CD14-positive monocyte (primary cell): ENCODE data around the gene TTLL10. TPM values are rescaled to one million over a fixed set of nuclear protein-coding genes. Genes with fewer than 3 reads are reported as not detected.

Source experiments
- DNase-seq, 3 donors: peaks; one replicate each; pipeline ENCODE4 v3.0.0-alpha.2; 2011 to 2022
- H2AFZ ChIP-seq: 2 replicates; pipeline ENCODE4 v1.6.0; 2012; ENCODE audit warnings: mild to moderate bottlenecking, low read depth, low read length, inconsistent platforms; ENCODE audit not compliant: insufficient read depth, poor library complexity, severe bottlenecking
- H3K27ac ChIP-seq, 2 donors: 1 replicate in 1 of 2; 2 replicates in 1 of 2; pipeline ENCODE4 v1.5.1; 2012 to 2013; ENCODE audit warnings: low read length in 2 of 2, control low read depth in 1 of 2, inconsistent platforms in 1 of 2, low read depth in 1 of 2, mild to moderate bottlenecking in 1 of 2
- H3K27me3 ChIP-seq, 2 donors: one replicate each; pipeline versions ENCODE4 v1.6.0 to v1.6.1; 2011 to 2013; ENCODE audit warnings: low read length in 2 of 2; ENCODE audit not compliant: control insufficient read depth in 2 of 2, insufficient read depth in 2 of 2
- H3K36me3 ChIP-seq, 2 donors: replicated peaks in 1 of 2; 1 replicate in 1 of 2; 2 replicates in 1 of 2; pipeline versions ENCODE4 v1.5.1 to v1.6.1; 2012 to 2013; ENCODE audit warnings: low read length in 2 of 2, control low read depth in 1 of 2, inconsistent platforms in 1 of 2, mild to moderate bottlenecking in 1 of 2; ENCODE audit not compliant: insufficient read depth in 2 of 2, control insufficient read depth in 1 of 2
- H3K4me1 ChIP-seq, 2 donors: 1 replicate in 1 of 2; 2 replicates in 1 of 2; pipeline versions ENCODE4 v1.5.1 to v1.6.1; 2012 to 2013; ENCODE audit warnings: low read length in 2 of 2, control low read depth in 1 of 2, inconsistent platforms in 1 of 2, mild to moderate bottlenecking in 1 of 2, moderate library complexity in 1 of 2; ENCODE audit not compliant: insufficient read depth in 2 of 2, control insufficient read depth in 1 of 2
- H3K4me2 ChIP-seq: replicated peaks from 2 replicates; pipeline ENCODE3; 2012; ENCODE audit warnings: low read length, moderate library complexity, mild to moderate bottlenecking; ENCODE audit not compliant: poor library complexity, severe bottlenecking; ENCODE audit errors: extremely low read depth
- H3K4me3 ChIP-seq, 3 experiments: fragments of 200-600 bp in 1 of 3; sonication (generic) in 1 of 3; replicated peaks in 1 of 3; 1 replicate in 2 of 3; 2 replicates in 1 of 3; pipeline ENCODE4 v1.5.1; 2011 to 2013; ENCODE audit warnings: low read length in 3 of 3, mild to moderate bottlenecking in 3 of 3, control low read depth in 2 of 3, low read depth in 2 of 3, inconsistent platforms in 1 of 3, moderate library complexity in 1 of 3
- H3K79me2 ChIP-seq: 2 replicates; pipeline ENCODE4 v1.6.0; 2012; ENCODE audit warnings: mild to moderate bottlenecking, control low read depth, inconsistent platforms, low read length, moderate library complexity; ENCODE audit not compliant: insufficient read depth
- H3K9ac ChIP-seq: 2 replicates; pipeline ENCODE4 v1.6.0; 2017; ENCODE audit warnings: low read length, mild to moderate bottlenecking; ENCODE audit not compliant: insufficient read depth, poor library complexity, severe bottlenecking
- H3K9me3 ChIP-seq, 2 donors: replicated peaks in 1 of 2; 1 replicate in 1 of 2; 2 replicates in 1 of 2; pipeline versions ENCODE4 v1.5.1 to v1.6.1; 2012 to 2013; ENCODE audit warnings: low read length in 2 of 2, control low read depth in 1 of 2; ENCODE audit not compliant: control insufficient read depth in 1 of 2, insufficient read depth in 1 of 2
- H4K20me1 ChIP-seq: 2 replicates; pipeline ENCODE4 v1.6.0; 2012; ENCODE audit warnings: mild to moderate bottlenecking, low read length, control low read depth, moderate library complexity; ENCODE audit not compliant: insufficient read depth
- H3K27ac Mint-ChIP-seq, 7 donors: one replicate each; pipeline ENCODE4 v1.8.0; 2020; ENCODE audit warnings: mild to moderate bottlenecking in 7 of 7, mixed read lengths in 7 of 7, moderate library complexity in 6 of 7, inconsistent platforms in 2 of 7
- H3K27me3 Mint-ChIP-seq, 3 donors: one replicate each; pipeline ENCODE4 v1.8.0; 2021 to 2022; ENCODE audit warnings: low read depth in 3 of 3, mild to moderate bottlenecking in 3 of 3, mixed read lengths in 3 of 3, moderate library complexity in 3 of 3, inconsistent platforms in 1 of 3
- H3K36me3 Mint-ChIP-seq, 2 donors: one replicate each; pipeline ENCODE4 v1.8.0; 2020; ENCODE audit warnings: mixed read lengths in 2 of 2, inconsistent platforms in 1 of 2, mild to moderate bottlenecking in 1 of 2
- H3K4me1 Mint-ChIP-seq: one replicate; pipeline ENCODE4 v1.8.0; 2020; ENCODE audit warnings: mild to moderate bottlenecking, mixed read lengths
- H3K4me3 Mint-ChIP-seq, 2 donors: one replicate each; pipeline ENCODE4 v1.8.0; 2020; ENCODE audit warnings: mild to moderate bottlenecking in 2 of 2, mixed read lengths in 2 of 2, moderate library complexity in 1 of 2
- H3K9me3 Mint-ChIP-seq, 7 donors: one replicate each; pipeline ENCODE4 v1.8.0; 2020 to 2022; ENCODE audit warnings: mixed read lengths in 7 of 7, mild to moderate bottlenecking in 6 of 7, moderate library complexity in 6 of 7, inconsistent platforms in 2 of 7
- CTCF ChIP-seq: fragments of 200-600 bp; IDR thresholded peaks from one replicate; pipeline ENCODE4 v1.8.0; 2022; ENCODE audit warnings: antibody characterized with exemption, mild to moderate bottlenecking
- WGBS: methylation state at CpG from one replicate; pipeline ENCODE4 v1.1.5; 2013; ENCODE audit warnings: missing lambda C conversion rate; ENCODE audit not compliant: insufficient coverage; 5-methylcytosine and 5-hydroxymethylcytosine counted together
- intact Hi-C, 2 donors: fragments of 100-400 bp; cut with micrococcal nuclease; formaldehyde crosslinking; loops; one replicate each; pipeline versions ENCODE4 v1.15.0 to v1.15.1; 2023
- polyA plus RNA-seq, 3 donors: library from polyadenylated mRNA; depleted of rRNA in 1 of 3; unstranded in 2 of 3; stranded (reverse) in 1 of 3; fragments of 300-500 nt in 2 of 3; fragments of >200 nt in 1 of 3; fragmentation: Illumina TruSeq in 2 of 3; gene quantifications; 1 replicate in 2 of 3; 2 replicates in 1 of 3; pipeline ENCODE4 v1.2.3, GENCODE V29; 2012 to 2021

Gene TTLL10
- polyA plus RNA-seq, 3 donors: 0.06 TPM; not detected in 2

GRCh38 chr1:1207571-1207892 lies 33.9 kb downstream of the TTLL10 start:
- Mint-ChIP-seq H3K9me3 (peaks cover 0 to 3% (median 2%) of the 10 kb centered on the region in 7 donors), H3K27me3 (peaks cover 42 to 75% (median 53%) of the 10 kb centered on the region in 3 donors), H3K36me3 (peaks cover 0 to 1% of the 10 kb centered on the region in 2 donors), H3K27ac (no peak overlapping the region), H3K4me3 (peak overlapping the region in 1 of 2 donors; percentile 70), H3K4me1 (peaks cover 5% of the 10 kb centered on the region)
- Histone ChIP-seq H3K4me3 (no peak overlapping the region), H3K36me3 (no peaks in the 10 kb centered on the region), H3K9ac (no peak overlapping the region), H3K4me1 (no peaks in the 10 kb centered on the region), H2AFZ (no peak overlapping the region), H3K27ac (no peak overlapping the region), H3K79me2 (no peaks in the 10 kb centered on the region), H4K20me1 (no peaks in the 10 kb centered on the region), H3K4me2 (no peak overlapping the region), H3K9me3 (no peaks in the 10 kb centered on the region), H3K27me3 (peaks cover 7 to 52% of the 10 kb centered on the region in 2 donors)
- WGBS: 31% methylated on average over 8 of the region's 11 CpGs
- DNase-seq: no peak
- intact Hi-C loops: no loop called here
- no peak for TF ChIP-seq CTCF

GRCh38 chr1:1208713-1209433 lies 35.2 kb downstream of the TTLL10 start:
- H3K4me3 Mint-ChIP-seq: peak overlapping the region in 1 of 2 donors; percentile 70
- H3K4me1 ChIP-seq: peaks cover 6 to 8% of the 10 kb centered on the region in 2 donors
- DNase-seq: peak in 1 of 3 donors; percentile 31
- 7% methylated on average over 23 of the region's 38 CpGs for WGBS
- H3K27me3 ChIP-seq: peaks cover 7 to 65% of the 10 kb centered on the region in 2 donors
- intact Hi-C loops: no loop called here
- no peaks in the 10 kb centered on the region for H4K20me1 ChIP-seq
- H3K27ac ChIP-seq: no peak overlapping the region
- H3K4me1 Mint-ChIP-seq: peaks cover 5% of the 10 kb centered on the region
- H3K36me3 Mint-ChIP-seq: peaks cover 0 to 1% of the 10 kb centered on the region in 2 donors
- peaks cover 42 to 81% (median 62%) of the 10 kb centered on the region in 3 donors for H3K27me3 Mint-ChIP-seq
- no peak overlapping the region for H3K9ac ChIP-seq
- no peak overlapping the region for H3K4me3 ChIP-seq
- H3K79me2 ChIP-seq: no peaks in the 10 kb centered on the region
- TF ChIP-seq CTCF: no peak
- H3K9me3 ChIP-seq: no peaks in the 10 kb centered on the region
- H3K36me3 ChIP-seq: no peaks in the 10 kb centered on the region
- H3K9me3 Mint-ChIP-seq: peaks cover 0 to 3% (median 2%) of the 10 kb centered on the region in 7 donors
- H2AFZ ChIP-seq: no peak overlapping the region
- no peak overlapping the region for H3K4me2 ChIP-seq
- peak overlapping the region in 1 of 7 donors; percentile 80 for H3K27ac Mint-ChIP-seq
